NOMO-1 (cell line): ENCODE measurements around the gene SSBP4.

ENCODE experiments used
- DNase-seq, 2 experiments: peaks; one replicate each; lab custom pipeline; 2025; ENCODE audit not compliant: unreplicated experiment in 2 of 2; lab: John Stamatoyannopoulos, UW

SSBP4 gene

DNA sequence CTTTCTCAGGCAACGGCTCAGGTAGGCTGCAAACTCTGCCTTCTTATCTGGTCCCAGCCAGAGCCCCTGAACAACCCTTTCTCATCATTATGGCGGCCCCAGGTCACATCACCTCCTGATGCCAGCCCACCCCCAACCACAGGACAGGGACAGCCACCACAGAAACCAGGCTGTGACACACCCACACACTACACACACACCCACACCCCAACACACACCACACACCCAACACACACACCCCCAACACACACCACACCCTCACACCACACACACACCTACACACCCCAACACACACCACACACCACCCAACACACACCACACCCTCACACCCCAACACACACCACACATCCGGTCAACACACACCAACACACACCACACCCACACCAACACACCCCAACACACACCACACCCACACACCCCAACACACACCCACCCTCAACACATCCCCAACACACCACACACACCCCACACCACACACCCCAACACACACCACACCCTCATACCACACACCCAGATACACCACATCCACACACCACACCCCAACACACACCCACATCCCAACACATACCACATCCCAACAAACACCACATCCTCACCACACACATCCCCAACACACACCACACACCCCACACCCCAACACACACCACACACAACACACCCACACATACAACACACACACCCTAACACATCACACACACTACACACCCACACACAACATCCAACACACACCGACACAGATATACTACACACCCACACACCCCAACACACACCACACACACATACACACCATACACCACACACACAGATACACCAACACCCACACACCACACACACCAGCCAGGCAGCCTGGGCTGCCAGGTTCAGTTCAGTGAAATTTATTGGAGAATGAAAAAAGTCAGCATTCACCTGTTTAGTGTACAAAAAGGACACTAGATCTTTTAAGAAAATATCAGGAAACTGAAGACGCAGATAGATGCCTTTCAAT lies 22.9 kb downstream of the SSBP4 start:
- no peak for DNase-seq

DNA sequence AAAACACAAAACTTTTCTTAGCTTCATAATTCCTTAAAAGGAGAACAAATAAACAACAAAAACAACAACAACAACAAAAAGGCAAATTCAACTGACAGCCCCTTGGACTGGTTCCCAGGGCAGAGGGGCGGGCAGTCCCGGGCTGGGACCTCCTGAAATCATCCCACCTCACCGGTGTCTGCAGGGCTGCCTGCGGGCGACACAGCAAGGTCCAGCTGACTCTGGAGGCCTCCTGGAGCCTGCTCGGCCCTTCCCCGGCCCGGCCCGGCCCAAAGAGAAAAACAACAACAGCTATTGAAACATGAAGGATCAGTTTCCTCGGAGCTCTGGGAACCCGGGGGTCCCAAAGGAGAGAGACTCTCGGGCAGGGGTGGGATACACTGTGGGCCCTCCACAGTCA lies 23.7 kb downstream of the SSBP4 start:
- no peak for DNase-seq

DNA sequence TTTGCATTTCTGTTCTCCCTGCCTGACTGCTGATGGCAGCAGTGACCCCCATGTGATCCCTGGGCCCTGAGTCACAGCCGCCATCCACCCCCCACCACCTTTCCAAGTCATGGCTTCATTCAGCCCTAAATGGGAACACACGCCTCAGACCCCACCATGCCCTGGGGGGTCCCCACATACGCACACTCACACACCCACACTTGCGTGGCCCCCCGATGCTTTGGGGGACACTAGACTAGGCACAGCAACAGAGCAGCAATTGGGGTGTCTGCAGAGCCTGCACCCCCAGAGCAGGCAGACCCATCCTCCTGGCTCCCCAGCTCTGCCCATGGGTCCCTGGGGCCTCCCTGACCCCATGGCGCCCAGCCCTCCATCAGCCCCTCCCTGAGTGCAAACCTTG lies 24.2 kb downstream of the SSBP4 start:
- no peak for DNase-seq

DNA sequence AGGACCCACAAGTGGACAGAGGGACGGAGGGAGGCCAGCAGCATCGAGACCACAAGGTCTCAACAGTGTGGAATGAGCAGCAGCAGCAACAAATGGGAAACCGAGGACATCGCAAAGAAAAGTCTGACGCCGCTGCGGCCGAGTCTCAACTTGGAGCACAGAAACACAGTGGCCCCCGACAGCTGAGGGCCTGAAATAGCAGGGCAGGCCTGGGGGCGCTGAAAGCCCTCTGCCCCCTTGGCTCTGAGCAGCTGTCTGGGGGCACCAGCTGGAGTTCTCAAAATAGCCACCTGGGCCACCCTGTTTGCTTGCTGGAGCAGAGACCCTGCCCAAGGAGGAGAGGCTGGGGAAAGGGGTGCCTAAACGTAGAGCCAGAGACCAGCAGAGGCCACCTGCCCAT lies 24.6 kb downstream of the SSBP4 start:
- no peak for DNase-seq

DNA sequence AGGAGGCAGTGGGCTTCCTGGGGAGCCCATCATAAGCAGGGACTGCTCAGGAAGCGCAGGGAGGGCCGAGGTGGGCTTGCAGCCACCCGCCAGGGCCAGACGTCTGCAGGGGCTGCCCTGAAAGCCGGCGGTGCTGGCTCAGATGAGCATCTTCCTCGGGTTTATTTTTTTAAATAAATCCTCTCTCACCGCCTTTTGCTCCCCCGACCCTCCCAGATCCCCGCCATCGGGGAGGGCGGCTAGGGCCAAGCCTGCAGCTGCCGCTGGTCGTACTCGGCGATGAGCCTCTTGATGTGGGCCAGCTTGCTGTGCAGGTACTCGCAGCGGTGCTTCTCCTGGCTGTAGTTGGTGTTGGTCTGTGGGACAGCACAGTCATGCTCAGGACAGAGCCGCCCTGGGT lies 25.3 kb downstream of the SSBP4 start:
- no peak for DNase-seq

DNA sequence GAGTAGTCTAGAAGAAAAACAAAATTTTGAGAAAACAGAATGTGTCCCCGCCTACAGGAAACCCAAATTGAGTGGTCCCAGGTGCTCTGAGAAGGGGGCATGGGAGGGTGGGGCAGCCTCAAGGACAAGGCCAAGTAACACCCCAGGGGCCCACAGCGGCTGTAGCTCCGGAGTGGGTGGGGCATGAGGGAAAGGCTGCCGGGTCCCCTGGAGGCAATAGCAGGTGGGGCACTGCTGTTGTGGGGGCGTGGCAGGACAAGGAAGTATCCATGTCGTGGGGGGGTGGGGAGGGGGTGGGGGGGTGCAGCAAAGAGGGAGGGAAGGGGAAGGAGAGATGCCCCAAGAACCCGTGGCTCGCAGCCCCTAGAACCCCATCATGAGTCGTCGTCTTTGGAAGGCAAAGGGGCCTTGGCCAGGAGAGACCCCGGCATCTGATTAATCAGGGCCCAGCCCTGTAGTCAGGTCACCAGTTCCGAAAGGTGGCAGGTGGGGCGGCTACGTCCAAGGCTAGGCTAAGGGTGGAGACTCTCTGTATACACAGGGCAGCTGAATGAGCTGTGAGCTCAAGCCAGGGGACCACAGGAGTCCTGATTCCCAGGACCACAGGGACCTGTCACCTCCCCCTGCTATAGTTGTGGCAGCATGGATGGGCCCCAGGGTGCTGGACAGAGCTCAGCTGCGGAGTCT lies 26.2 kb downstream of the SSBP4 start:
- DNase-seq, result no peak

DNA sequence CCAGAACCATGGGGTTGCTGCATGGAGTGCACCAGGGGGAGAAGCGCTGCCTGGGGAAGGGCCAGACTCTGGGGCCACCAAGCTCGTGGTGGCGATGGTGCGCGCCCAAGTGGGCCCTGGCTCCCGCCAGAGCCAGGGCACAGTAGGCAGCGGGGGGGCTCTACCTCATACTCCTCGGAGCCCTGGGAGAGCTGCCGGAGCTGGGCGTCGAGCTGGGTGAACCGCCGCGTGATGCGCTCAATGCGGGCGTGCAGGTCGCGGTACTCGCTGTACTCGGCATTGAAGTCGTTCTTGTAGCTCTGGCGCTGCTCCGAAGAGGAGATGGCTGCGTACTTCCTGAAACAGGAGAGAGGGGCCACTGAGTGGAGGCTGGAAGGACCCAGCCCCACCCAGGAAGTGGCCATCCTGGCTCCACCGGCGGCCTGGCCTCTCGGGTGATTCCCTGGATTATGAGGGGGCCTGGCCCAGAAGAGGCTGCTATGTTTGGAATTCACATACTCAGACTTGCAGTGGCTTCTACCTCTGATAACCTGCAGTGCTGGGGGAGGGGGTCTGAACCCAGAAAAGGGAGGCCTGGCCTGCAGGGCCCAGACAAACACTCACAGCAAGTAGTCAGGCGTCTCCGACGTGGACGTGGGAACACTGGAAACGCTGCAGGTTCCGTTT lies 27.1 kb downstream of the SSBP4 start:
- no peak for DNase-seq

DNA sequence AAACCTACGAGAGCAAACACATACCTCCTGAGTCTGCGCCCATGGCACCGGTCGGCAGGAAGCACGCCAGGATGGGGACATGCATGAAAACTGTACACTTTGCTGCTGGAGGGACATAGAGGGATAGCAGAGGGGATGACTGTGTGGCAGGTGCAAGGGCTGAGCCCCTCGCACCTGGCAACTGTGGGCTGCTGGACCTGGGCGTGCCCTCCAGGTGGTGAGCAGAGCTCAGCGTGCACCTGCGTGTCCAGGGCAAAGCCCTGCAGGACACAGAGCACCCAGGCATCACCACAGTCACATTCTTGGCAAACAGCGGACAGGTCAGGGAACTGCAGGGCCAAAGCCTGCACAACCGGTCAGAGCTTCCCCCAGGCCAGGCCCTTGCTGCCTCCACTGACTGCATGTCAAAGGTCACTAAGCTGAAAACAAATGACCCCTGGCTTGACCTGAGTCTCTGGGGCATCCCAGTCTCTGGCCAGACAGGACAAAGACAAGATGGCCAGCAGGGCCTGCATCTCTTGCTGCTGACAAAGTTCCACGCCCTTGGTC lies 27.7 kb downstream of the SSBP4 start:
- no peak for DNase-seq

DNA sequence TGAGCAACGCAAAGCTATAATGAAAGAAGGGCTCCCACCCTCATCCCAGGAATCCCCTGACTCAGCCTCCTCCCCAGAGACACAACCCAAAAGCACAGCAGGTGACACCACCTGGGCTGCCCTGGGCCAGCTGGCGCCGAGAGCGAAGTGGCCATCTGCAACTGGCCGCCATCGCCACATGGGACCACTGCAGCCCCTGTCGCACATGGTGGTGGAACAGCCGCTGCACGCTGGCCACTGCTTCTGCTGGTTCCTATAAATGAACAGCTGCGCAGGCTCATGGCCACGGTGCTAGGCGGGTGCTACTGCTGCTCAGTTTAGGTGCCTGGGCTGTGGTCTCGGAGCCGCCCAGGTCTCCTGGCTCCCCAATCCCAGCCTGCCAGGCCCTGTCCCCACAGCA lies 30.4 kb downstream of the SSBP4 start:
- no peak for DNase-seq

DNA sequence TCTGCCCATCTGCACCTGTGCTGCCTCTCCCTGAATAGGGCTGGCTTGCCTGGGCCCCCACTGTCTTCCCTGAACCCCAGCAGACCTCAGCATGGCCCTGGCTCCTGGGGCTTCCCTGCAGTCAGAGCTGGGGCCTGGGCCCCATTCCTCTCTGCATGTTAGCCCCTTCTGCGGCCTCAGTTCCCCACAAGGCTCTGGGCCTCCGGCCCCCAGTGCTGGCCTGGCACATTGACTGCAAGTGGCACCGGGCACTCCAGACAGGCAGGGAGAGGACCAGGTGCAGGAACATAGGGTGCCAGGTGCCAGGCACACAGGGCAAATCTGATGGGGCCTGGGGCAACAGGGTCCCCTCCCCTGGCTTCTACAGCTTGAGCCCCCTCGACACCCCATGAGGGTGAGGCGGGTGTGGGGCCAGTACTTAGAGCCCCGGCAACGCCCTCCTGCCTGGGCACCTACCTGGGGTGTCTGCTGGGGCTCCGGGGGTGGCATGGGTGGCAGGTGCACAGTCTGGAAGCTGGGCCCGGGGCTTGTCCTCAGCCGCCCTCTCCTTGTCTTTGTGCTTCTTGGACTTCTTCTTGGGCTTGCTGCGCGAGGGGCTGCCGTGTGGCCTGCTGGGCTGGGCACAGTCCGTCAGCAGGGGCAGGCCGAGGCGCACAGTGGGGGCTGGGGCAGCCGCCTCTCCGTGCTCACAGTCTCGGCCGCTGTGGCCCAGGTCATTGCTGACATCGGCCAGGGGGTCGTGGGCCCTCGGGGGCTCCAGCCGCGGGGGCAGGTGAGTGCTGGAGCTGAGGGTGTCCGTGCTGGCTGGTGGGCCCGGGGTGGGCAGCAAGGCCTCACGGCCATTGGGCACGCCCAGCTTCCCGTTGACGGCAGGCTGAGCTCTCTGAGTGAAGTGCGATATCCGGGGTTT lies 31.1 kb downstream of the SSBP4 start:
- DNase-seq, result no peak

DNA sequence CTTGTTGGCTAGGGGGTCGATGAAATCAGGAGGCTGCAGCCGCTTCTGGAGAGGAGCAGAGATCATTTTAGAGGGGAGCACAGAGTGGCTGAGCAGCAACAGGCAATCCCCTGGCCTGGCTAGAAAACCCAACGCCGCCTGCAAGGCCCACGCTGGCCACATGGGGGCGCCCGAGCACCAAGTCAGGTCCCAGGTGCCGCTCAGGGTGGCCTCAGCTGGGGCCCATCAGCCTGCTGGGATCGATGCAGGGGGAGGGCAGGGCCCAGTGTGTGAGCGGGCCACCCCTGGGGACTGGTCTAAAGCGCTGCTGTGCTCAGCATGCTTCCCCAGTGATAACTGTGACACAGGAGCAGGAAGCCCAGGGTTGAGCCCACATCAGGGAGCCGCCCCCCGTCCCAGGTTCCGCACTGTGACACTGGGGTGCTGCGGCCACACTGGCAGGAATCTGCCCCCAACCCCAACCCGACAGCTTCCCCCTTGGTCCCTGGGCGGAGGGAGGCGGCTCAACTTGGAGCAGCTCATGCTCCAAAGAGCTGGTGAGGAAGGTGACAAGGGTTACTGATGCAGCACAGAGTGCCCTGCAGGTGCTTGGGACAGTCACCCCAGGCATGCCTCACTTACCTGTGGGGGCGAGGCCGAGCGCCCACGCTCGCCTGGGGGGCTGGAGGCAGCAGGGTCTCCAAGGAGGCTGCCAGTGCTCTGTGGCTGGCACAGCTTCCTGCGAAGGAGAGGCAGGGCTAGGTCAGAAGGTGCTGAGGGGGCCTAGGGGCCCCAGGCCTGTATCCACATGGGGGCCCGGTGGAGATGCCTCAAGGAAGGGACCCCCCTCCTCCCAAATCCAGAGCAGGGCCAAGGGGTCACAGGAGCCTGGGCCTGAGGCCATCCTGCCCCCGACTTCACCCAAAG lies 32.0 kb downstream of the SSBP4 start:
- peak; percentile 31 to 45 for DNase-seq

DNA sequence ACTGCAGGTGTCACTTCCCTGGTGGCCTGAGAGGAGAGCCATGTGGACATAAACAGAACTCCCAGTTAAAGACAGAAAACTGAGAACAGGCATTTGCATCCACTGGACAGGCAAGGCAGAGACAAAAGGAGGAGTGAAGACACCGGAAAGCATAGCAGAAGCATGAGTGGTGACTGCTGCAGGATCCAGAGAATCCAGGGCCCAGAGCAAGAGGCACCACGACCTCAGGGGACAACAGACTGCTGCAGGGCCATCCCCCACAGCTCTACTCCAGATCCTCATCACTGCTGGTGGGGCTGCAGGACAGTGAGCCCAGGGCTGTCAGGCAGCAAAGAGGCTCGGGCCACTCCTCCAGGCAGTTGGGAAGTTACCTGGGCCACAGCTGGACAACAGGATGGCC lies 33.2 kb downstream of the SSBP4 start:
- DNase-seq, result no peak

DNA sequence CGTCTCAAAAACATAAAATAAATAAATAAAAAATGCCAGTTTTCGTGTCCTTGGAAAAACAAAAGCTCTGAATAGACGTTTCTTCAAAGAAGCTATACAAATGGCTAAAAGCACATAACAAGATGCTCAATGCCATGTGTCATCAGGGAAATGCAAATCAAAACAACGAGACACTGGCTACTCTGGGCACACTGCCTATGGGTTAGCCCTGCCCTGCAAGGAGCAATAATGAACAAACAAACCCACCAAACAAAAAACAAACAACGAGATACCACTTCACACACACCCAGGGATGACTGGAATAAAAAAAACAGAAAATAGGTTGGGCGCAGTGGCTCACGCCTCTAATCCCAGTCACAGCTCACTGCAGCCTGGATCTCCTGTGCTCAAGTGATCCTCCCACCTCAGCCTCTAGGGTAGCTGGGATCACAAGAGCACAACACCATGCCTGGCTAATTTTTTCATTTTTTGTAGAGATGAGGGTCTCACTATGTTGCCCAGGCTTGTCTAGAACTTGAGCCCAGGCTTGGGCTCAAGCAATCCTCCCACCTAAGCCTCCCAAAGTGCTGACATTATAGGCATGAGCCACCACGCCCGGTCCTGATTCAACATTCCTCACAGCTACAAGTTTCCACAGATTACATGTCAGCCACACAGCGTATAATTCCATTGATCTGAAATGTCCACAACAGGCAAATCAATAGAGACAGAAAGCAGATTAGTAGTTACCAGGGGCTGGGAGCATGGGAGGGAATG lies 34.2 kb downstream of the SSBP4 start:
- DNase-seq, result no peak

DNA sequence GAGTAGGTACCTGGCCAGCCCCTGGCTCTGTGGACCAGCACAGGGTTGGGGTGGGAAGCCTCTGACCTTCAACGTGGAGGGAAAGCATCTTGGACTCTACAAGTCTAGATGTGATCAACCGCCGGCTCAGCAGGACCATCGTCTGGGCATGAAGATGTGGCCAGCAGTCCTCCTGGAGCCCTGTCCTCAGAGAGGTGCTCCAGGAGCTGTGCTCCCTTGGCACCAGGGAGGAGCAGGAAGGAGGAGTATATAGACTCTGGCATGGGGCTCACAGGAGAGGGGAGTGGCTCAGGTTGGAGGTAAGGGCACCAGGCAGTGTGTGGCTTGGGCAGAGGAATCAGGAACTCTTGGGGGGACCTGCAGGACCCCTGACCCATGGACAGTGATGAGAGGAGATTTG lies 37.1 kb downstream of the SSBP4 start:
- DNase-seq, result no peak

DNA sequence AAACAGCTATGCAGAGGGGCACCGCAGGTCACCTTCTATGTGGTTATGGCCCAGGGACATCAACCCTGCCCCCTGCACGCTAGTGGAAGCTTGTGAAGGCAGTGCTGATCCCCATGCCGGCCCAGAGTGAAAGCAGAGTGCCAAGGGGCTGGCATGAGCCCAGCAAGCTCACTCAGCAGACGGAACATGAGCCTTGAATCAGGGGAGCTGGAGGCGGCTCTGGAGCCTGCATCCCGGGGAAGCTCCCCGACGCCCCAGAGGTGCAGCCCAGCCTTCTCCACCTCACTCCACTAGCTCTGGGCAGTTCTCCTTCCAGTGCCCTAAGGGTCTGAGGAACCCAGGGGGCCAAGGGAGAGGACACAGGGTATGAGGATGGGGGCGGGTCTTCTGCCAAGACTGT lies 37.8 kb downstream of the SSBP4 start:
- DNase-seq, result no peak

DNA sequence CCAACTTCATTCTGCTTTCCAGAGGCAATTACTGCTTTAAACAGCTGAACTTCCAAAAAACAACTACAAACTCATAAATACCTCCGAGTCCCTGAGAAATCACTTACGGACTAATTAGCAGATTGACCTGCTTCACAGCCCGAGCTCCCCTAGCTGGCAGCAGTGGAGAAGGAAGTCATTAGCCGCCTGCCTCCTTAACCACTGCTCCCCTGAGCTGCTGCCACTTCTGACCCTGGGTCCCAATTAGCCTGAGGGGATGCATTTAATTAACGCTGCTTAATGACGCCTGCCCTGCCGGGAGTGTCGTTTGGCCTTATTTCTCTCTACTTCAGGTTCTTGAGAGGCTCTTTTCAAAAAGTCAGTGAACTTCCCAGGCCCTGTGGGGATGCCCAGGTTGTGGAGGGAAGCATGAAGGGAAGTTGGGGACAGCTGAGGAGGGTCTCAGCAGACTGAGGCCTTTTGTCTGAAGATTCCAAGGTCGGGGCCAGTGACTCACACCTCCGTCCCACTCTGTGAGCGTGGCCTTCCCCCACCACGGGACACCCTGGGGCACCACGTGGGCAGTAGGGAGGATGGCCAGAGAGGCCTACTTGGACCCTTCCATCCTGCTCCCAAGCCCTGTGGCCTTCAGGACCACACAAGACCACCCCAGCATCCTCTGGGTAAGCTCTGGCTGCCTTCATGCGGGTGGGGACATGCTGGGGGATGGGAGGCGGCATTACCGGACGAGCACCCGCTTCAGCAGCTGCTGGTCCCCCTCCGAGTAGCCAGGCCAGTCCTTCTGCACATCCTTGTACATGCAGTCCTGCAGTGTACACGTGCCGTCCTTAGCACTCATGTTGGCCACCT lies 38.5 kb downstream of the SSBP4 start:
- no peak for DNase-seq

DNA sequence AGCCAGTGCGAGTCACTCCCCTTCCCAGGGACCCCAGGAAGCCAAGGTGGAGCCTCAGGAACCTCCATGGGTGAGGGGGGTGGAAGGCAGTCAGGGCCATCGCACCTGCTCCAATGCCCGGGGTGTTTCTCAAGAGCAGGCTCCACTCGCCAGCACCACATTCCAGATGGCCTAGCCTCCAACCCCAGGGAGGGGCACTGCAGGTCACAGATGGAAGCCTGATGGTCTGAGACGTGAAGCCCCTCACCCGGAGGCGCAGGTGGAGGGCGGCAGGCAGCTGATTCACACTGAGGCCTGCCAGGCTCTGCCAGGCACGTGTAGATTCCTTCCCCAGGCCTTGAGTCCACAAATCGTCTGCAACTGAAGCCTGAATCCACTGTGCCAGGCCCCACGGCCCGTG lies 41.7 kb downstream of the SSBP4 start:
- no peak for DNase-seq

DNA sequence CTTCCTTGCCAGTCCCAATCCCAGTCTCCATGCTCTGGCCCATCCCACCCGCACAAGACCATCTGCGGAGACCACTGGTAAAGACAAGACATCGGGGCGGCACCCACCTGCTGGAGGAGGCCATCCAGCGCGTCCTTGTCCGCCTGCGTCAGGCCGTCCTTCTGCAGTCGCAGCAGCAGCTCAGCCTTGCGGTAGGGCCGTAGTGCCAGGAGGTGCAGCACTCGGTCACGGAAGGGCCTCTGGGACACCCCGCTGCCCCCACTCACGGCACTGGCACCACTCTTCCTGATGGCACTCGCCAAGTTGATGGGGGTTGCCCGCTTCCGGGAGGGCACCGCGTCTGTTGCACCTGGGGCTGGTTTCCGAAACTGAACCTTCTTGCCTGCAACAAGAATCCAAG lies 42.3 kb downstream of the SSBP4 start:
- DNase-seq, result no peak
